CD4-positive, alpha-beta T cell treated with Interleukin-15 for 4 hours (primary cell): ENCODE measurements around the gene PHYKPL.
"Not testable (repeated sequence)": the region's sequence is repeated elsewhere in the genome, so short reads cannot be mapped to it uniquely, and the experiment has no call there.

Experiments used
- DNase-seq: peaks from one replicate; pipeline ENCODE4 v3.0.0-alpha.2; 2020; ENCODE audit warnings: low spot score

Gene PHYKPL

DNA sequence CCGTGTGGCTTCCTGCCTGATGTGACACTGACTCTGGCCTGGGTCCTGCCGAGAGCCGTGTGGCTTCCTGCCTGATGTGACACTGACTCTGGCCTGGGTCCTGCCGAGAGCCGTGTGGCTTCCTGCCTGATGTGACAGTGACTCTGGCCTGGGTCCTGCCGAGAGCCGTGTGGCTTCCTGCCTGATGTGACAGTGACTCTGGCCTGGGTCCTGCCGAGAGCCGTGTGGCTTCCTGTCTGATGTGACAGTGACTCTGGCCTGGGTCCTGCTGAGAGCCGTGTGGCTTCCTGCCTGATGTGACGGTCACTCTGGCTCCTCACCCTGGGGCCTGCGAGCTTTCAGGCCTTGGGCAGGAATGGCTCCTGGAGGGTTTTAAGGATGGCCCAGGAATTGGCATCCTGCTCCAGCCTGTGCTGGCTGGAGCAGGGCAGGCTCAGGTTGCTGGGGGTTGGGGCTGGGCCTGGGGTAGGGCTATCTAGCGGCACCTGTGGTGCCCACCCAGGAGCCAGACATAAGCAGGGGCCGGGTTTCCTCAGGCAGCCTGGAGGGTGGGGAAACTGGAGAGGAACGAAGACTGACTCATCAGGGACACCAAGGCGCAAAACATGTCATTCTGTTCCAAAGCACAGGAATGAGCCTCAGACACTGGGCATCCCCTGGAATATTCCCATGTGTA is 7.2 kb upstream of the PHYKPL start:
- peak; percentile 29 for DNase-seq

DNA sequence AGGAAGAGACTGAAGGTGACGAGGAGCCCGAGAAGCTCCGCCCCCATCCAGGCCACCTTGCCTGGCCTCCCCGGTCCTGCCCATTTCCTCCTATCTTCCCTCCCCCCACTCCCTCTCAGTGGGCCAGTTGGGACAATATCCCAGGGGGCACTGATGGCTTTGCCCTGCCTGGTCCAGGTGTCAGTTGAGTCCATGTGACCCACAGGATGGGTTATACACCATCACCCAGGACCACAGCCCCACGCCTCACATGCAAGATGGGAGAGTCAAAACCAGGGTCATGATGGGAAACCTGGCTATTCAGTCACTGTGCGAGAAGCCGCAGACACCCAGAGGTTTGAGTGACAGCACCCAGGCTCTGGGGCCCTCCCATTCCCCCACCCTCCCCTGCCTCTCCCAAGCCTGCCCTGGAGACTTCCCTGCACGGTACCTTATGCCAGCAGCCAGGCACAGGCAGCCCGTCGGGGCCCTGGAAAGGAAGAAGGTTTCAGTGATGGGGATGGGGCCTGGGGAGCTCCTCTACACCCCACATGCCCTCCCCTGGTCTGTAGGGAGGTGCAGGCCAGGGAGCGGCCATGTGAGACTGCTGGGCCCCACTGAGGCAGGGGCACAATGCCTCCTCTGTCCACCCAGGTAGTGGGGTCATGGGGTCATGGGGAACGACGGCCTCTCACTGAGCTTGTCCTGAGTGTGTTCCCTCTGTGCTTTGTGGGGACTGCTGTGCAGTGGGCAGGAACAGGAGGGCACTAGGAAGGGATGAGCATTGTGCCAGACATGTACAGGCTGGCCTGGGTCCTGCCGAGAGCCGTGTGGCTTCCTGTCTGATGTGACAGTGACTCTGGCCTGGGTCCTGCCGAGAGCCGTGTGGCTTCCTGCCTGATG is 6.3 kb upstream of the PHYKPL start:
- DNase-seq, result peak; percentile 23

DNA sequence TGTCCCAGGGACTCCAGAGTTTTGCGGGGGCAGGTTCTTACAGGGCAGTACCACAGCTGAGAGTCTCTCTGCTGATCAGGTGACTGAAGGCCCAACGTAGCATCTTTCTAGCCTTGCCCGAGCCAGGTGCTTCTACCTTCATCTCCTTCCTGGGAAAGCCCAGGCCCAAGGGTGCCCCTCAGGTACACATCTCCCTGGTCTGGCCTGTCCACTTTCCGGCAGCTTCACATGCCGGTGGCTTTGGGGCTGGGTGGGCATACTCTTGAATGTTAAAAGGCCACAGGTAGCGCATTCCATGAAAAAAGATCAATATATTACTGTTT is 5.7 kb upstream of the PHYKPL start:
- DNase-seq, result no peak

DNA sequence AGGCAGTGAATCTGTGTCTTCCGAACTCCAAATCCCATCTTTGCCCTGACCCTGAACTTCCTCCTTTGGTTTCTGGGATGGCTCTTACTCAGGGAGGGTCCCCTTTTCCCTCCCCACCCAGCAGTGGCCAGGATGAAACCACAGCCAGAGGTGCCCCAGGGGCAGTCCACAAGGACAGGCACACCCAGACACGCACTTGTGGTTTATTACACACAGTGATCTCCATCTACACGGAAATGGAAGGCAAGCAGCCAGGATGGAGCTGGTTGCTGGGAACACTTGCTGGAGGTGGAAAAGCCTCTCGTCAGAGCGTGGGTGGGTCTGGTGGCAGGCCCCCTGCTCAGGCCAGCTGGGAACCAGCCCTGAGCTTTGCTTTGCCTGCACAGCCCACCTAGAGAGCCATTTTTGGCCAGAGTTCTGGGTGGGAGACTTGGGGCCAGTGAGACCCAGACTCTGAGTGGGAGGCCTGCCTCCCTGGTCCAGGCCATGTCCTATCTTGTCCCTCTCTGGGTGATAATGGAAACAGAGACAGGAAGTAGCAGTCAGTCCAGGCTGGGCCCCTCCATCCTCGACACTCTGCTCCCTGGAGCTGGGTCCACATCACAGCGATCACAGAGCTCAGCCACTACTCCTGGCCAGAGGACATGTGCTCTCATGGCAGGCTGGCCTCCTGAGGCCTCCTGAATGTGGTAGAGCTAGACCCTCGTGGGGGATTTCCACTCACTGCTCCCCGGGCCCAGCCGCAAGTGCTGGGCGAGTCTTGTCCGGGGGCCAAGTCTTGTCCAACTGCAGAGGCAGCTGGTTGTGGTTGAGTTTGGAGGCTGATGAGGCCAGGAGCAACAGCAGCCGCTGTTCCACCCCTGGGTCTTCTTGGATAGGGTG is 5.1 kb upstream of the PHYKPL start:
- DNase-seq, result no peak

DNA sequence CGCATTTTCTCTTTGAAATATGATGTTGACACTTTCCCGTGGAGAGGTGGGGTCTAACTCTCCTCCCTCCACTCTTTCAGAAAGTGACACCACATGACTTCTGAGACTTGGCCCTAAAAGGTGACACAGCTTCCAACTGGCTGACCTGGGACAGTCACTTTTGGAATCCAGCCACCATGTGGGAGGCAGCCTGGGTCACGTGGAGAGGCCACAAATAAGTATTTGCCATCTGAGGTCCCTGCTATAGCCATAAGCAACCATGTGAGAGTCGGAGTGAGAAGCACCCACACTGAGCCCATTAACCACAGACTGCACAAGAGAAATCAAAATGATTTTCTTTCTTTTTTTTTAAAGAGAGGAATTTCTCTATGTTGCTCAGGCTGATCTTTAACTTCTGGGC is 4.1 kb upstream of the PHYKPL start:
- no peak for DNase-seq

DNA sequence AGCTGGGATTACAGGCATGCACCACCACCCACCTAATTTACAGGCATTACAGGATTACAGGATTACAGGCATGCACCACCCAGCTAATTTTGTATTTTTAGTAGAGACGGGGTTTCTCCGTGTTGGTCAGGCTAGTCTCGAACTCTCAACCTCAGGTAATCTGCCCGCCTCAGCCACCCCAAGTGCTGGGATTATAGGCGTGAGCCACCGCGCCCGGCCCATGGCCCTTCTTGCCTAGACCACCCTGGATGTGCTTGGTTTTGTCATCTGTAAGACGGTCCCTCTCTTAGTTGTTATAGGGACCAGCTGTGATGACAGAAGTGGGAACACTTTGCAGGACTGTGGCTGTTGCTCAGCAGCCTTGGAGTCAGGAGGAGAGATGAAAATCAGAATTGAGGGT is 3.5 kb upstream of the PHYKPL start:
- DNase-seq, result no peak

DNA sequence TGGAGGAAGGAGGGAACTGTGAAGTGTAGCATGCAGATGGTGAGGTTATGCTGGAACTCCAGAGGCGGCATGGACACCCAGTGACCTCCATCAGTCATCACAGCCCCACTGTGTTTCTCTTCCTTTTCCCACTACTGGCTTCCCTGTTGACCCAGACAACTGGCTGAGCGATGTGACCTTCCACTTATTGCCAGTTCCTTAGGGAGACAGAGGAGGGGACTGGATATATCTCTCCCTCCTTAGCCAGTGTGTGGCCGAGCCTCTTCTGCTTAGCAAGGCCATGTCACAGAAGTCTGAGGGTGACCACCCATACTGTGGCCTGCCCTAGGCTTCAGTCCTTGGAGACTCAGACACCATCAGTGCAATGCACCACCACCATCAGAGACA is 3.0 kb upstream of the PHYKPL start:
- no peak for DNase-seq

DNA sequence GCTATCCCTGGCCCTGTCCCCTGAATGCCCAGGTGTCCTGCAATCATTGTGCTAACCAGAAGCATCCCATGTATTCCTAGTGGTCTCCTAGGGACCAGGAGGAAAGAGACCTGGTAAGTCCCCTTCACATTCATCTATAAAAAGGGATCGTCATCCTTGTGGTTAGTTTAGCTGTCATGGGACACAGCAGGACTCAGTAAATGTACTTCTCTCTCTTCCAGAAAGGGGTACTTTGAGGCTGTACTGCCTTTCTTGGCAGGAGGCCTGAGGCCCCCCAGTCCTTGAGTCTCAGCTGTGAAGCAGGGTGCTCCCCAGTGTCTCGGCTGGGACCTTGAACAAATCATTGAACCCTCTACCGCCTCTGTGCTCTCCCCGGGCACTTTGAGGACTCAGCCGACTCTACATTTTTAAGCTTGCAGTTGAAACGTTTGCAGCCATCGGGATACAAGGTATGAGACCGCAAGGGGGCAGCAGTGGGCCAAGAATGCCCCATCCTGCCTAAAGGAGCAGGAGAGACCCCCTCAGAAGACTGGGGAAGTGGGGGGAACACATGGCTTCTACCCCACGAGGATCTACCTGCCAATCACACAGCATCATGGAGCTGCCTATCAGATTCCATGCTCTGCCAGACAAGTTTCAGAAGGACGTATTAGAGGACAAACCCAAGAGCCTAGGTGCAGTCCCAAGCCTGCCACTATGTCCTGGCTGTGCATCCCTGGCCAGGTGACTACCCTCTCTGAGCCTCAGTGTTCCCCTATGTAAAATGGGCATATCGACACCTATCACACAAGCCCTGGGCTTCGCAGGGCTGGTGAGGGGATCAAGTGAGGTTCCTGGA is 2.4 kb upstream of the PHYKPL start:
- peak; percentile 75 for DNase-seq

DNA sequence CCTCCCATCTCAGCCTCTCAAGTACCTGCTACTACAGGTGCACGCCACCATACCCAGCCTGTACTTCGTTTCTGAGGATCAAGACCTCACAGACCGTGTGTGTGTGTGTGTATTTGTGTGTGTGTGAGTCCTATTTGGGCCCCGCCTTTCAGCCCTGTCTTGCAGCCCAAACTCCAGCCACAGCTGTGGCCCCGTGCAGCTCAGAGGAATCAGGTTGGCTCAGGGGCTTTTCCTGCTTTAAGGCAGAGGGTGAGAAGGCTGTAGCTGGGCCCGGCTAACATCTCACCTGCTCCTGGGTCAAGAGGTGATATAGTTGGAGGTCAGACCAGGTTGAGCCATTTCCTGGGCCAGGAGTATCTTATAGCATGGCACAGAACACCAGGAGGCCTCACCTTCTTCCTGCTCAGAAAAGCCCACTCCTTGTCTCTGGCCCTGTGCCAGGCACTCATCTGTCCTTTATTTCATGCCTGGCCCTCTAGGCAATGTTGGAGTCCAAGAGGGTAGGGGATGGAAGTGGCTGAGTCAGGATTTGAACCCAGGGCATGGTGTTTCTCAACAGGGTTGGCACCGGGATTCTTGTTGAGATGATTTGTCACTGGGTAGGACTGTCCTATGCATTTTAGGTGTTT is 1.6 kb upstream of the PHYKPL start:
- no peak for DNase-seq

DNA sequence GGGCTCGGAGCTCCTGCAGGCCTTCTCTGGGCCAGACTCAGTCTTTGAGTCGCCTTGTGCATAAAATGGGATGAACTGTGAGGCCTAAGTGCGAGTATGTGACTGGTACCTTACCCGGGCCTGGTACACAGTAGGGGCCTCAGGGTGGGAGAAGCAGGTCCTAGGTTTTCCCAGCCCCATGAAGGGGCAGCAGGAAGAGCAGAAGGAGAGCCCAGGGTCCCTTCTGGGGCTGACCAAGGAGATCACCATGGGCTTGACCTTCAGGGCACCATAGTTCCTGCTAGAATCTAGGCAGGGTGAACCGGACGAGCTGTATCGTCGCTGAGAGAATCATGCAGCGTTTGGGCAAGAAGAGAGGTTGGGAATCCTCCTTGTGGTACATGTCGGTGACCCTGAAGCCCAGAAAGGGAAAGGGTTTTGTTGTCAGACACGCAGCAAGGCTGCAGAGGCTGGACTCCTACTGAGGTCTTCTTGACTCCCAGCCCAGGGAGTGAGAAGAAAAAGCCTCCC is 373 bp upstream of the PHYKPL start:
- DNase-seq, result no peak

DNA sequence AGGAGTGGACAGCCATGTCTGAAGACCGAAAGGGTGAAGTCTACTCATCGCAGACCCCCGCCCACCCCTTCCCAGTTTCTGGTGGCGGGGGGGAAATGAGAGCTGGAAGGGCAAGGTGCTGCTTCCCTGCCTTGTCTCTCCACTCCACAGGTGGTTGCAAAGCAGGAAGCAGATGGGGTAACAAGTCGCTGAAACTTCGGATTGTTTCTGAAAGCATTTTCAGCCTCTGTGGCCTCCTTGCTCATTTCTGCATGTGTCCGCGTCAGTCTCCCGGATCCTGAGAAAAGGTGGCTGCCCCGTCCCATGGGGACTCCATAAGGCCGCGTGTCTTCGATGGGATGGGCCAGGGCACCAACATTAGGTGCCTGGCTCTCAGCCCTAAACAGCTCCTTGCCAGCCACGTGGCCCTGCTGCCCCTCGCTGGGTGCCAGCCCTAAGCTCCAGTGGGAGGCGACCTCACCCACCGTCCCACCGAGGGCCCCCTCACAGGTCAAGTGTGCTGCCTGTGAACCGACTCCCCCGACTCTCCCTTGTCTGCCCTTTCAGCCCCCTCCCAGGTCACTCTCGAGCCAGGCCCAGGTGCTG is 971 bp downstream of the PHYKPL start:
- DNase-seq, result no peak

DNA sequence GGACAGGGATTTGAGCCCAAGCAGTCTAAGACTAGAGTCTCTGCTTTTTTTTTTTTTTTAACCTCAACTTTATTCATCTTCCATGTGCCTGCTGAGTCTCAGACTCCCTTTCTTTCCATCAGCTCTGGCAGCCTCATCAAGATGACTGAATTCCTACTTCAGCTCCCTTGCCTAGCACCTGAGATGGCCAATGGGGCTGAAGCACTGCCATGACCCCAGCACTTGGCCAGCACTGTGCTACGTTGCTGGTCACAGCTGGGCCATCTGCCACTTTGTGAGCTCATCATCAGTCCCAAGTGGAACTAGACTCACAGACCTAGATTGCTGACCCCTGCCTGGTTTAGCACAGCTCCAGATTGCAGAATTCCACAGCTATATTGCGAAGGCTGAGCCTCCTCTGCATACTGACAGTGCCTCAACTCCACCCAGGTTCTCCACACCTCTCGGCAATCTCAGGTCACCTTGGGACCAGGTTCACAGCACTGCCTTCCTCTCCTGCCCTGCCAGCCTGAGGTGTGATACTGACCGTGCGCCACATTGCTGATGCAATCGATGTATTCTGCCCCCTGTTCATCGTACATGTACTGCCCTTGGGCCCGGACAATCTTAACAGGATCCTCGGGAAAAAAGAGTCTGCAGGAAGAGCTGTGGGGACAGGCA is 1.6 kb downstream of the PHYKPL start:
- no peak for DNase-seq

DNA sequence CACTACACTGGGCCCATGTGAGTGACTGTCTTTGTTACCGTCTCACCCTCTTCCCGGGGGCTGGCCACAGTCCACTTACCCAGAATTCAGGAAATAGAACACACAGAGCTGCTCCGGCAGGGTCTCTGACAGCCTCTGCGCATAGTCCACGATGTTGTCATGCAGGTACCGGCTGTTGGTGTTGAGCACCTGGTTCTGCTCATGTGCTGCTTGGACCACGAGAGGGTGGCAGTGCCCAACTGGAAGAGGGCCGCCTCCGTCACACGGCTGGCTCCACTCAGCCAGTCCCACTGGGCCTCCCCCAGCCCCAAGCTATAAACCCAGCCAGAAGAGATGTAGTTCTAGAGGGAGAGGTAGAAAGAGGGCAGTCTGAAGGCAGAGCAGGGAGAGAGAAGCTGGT is 2.7 kb downstream of the PHYKPL start:
- no peak for DNase-seq

DNA sequence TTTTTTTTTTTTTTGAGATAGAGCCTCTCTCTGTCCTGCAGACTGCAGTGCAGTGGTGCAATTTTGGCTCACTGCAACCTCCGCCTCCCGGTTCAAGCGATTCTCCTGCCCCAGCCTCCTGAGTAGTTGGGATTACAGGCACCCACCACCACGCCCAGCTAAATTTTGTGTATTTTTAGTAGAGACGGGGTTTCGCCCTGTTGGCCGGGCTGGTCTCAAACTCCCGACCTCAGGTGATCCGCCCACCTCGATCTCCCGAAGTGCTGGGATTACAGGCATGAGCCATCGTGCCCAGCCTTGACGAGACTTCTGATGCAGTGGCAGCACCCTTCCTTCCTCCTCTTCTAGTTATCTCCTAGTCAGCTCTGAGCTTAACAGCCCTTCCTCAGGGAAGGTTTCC is 3.5 kb downstream of the PHYKPL start:
- DNase-seq, result not testable (repeated sequence)

DNA sequence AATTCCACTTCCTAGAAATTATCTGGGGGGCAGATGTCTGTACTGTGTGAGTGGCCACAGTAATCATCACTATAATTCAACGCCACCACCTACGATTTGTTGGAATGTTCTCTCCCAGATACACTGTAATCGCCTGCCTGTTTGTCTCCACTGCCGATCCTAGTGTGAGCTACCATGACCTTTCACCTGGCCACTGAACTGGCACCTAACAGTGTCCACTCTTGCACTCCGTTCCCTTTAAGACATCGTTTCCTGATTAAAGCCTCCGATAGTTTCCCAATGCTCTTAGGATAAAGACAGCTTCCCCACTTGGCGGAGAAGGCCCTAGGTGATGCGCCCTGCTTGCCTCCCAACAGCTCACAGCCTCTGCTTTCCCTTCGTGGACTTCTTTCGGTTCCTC is 4.0 kb downstream of the PHYKPL start:
- DNase-seq, result no peak

DNA sequence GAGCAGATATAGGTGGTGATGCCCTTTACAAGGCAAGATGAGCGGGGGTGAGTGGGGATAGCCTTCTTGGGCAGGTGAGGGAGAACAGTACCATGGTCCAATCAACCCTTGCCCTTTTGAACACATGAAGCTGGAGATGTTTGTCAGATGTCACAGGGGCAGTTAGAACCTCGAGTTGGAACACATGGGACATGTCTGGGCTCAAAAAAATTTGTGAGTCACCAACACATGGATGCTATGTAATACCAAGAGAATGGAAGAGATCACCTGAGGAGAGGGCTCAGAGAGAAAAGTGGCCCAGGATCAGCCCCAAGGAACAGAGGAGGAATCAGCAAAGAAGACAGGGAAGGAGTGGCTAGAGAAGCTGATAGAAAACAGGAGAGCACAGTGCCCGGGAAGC is 4.7 kb downstream of the PHYKPL start:
- no peak for DNase-seq

DNA sequence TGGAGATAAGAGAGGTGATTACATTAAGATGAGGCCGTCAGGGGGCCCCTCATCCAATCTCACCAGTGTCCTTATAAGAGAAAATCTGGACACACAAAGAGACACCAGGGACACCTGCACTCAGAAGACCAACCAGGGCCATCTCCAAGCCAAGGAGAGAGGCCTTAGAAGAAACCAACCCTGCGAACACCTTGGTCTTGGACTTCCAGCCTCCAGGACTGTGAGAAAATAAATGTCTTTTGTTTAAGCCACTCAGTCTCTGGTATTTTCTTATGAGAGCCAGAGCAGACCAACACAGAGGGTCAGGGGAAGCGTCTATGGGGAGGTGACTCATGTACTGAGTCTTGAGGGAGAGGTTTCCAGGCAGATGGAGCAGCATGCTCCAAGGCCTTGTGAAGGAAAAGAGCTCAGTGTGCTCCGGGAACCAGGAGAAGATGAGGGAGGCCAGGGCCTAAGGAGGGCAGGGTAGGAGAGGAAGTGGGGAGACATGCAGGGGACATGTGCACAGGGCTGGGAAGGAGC is 5.4 kb downstream of the PHYKPL start:
- DNase-seq, result no peak

DNA sequence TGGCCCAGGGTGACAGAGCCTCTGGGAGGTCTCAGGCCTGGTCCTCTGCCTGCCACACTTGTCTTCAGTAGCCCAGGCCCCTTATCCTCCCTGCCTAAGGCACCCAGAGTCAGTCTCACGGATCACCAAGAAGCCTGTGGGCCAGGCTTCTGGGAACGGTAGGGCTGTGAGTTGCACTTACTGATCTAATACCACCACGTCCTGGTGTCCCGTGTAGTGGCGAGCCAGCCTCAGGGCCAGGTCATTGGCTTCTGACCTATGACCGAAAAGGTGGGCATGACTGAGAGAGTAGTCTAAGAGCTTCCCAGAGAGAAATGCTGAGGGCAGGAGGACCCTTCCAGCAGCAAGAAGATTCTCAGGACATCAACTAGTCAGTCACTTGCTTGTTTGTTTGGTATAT is 7.4 kb downstream of the PHYKPL start:
- no peak for DNase-seq

DNA sequence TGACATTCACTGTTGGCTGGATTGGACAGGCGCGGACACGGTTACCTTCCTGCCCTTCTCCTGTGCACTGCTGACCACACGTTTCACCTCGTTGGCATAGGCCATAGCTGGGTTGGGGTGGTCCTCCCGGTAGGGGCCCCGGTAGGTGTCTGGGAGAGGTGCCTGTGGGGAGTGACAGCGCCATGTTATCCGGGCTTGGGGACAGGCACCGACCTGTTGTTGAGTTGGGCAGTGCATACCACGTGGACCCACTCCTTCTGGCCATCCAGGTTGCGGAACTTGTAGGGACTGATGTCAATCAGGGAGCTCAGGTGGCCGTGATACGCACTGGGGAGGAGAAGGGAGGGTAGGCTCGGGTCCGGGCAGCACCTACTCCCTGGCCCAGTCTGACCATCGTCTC is 8.2 kb downstream of the PHYKPL start:
- no peak for DNase-seq

DNA sequence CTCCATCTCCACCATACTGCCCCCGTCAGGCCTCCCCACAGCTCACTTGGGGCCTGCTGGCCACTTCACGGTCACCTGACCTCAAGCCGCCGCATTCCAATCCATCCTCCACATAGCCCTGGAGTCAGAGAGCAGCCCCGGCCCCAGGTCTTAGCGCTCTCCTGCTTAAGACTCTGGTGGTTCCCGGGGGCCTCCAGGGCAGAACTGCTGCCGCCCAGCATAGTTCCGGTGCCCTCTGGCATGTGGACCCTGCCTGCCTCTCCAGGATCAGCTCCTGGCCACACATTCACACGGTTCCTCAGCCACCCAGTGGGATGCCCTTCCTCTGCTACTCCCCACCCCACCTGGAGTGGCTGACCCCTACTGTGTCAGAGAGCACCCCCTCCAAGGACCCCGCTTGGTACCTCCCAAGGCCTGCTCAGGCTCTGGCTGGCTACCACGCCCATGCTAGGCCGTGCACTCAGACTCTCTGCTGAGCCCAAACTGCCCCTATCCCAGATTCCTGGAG is 8.7 kb downstream of the PHYKPL start:
- DNase-seq, result no peak
